ENCODE measurements around the gene HOXA3.

GRCh38 chr7:27111751-27112277, 40.6 kb downstream of the HOXA3 start:
- TF ChIP-seq CTCF (IDR thresholded peaks at IDR 0.05) (no peak), POLR2A (IDR thresholded peaks at IDR 0.05) (no peak)
